IPS-11a (cell line): Measurements from ENCODE around the gene POLR1H.
A peak's percentile ranks its signal among the peaks of the same experiment; 100 is the strongest.

ENCODE experiments used
- H3K4me3 ChIP-seq: one replicate; pipeline ENCODE4 v1.5.1; 2013; ENCODE audit warnings: low read depth, low read length, control low read depth

POLR1H gene

GRCh38 chr6:30093951-30094661 lies 33.0 kb downstream of the POLR1H start:
- no peak overlapping the region for H3K4me3 ChIP-seq

DNA sequence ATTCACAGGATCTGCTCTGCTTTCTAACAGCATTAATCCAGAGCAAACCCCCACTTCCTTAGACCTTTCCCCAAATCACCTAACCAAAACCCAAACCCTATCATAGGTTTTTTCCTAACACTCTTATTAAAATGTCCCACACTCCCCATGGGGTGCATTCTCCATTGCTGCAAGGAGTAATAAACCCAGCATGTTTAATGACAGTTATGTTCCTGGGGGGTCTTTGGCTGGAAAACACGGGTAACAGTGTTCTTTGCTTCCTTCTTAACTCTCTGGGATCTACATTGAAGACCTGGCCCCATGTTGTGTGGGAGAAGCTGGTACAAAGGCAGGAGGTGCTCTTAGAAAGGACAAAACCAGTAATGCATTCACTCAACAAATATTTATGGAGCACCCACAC lies 35.8 kb downstream of the POLR1H start:
- H3K4me3 ChIP-seq, result no peak overlapping the region

GRCh38 chr6:30097902-30098768 lies 37.1 kb downstream of the POLR1H start:
- H3K4me3 ChIP-seq, result no peak overlapping the region

DNA sequence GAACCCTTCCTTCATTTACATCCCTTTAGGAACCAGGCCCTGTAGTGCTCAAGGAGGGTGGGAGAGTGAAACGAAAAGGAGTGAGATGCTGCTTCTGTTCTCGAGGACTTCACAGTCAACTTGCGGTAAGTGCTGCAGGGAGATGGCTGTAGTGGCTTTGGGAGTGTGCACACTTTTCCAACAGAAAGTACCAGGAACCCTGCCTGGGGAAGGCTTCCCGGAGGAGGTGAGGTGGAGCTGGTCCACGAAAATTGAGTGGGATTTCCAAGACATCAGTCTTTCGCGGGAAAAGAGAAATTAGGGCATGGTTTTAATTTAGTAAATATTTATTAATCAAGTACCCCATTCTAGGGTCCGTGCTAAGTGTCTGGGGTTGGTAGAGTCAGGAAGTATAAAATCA lies 39.1 kb downstream of the POLR1H start:
- H3K4me3 ChIP-seq, result no peak overlapping the region

DNA sequence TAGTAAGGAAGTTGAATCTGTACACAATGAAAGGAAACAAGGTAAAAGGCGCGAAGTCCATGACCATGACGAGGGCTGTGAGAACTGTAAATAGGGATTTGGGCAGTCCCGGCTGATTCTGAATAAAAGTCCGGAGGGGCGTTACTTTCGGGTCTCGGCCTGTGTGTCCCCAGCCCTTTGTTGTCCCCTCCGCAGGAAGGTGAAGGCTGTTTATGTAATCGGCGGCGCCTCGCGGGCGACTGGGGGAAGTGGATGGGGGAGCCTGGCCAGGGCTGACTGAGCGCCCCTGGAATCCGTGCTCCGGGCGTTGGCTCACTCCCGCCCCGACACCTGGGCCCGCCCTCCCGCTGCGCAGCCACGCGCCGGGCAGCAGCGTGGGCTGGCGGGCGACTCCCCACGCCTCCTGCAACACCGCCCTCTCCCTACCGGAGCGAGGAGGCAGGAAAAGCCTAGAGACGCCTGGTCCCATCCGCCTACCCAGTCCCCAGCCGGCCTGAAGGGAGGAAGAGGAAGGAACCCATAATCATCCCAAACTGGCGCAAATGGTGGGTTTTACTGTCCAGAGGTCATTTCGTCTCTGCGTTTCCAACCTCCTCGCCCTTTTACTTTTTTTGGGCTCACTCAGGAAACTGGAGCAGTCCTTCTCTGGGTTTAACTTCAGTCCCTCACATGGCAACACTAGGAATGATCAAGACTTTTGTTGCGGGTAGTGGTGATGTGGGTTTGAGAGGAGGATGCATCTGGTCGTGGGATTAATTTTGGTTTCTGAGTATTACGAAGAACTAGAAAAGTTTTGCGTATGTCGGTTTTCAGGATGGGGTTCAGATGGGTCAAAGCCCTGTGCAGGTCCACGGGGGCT lies 39.7 kb downstream of the POLR1H start:
- peak overlapping the region; percentile 14 for H3K4me3 ChIP-seq

GRCh38 chr6:30101444-30102413 lies 40.7 kb downstream of the POLR1H start:
- peak overlapping the region; percentile 14 for H3K4me3 ChIP-seq

DNA sequence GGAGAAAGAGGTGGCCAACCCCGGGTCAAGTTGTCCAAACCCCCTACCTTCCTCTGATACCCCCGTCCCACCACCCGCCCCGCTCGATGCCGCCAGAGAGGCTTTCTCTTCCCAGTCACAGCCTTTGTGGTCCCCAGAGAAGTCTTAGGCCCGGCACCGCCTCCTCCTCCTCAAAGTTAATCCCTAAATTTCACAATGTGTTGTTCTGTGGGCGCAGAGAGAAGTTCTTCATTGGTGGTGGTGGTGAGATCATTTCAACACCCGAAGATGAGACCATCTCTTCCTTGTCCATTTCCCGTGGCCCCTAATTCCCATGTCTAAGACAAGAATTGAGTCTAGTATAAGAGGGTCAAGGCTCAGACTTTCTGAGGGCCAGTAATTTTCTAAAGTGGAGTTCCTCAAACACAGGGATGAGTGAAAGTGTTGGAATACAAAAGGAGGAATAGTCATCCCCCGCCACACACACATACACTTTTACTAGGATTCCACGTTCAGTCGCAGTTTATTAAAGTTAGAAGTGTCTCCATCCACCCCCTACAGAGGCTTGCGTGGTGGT lies 41.4 kb downstream of the POLR1H start:
- H3K4me3 ChIP-seq, result no peak overlapping the region

DNA sequence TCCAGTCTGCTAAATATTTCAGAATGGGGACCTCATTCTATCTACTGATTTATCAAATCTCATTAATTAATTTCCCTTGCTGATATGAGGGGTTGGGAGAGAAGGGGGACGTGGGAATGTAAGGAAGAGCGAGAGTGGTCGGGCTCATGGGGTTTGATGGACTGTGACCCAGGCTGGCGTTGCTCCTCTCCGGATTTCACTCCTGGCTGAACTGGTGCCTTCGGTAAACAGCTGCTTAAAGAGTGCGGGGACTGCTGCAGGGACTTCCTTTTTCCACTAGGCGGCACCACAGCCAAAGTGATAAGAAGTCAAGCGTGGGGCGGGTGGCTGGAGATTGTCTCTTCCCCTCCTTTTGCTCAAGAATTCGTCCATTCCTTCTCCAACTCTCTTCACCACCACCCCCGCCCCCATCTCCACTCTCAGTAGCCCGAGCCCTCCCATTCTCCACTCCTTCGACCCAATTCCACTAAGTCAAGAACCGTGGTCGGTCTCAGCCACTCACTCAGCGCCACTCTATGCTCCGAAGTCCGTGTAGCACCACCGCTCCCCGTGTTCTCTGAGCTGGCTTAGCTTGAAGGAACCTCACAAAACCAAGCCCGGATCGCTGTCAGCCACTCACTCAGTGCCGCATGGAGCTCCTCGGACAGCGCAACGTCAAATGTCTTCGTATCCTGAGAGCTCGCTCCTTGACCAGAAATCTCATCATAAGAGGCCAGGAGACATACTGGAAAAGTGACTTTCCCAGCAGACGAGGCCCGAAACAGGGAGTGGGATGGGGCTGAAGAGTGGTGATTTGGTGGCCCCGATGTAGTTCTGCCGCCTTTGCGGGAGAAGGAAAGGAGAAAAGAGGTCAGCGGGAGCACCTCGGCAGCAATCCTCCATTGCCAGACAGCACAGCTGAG lies 42.2 kb downstream of the POLR1H start:
- H3K4me3 ChIP-seq, result peak overlapping the region; percentile 34

DNA sequence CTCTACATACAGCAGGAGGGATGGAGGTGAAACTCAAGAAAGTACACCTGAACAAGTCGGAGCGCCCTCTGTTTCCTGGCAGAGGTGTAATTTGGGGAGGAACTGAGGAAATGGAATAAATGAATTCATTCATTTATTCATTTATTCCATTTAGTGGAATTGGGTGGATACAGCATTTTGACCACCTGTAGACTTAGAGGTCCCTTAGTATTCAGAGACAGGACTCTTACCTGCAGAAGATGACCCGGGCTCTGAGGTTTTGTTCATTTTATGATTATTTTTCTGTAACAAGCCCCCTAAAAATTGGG lies 42.8 kb downstream of the POLR1H start:
- peak overlapping the region; percentile 34 for H3K4me3 ChIP-seq

DNA sequence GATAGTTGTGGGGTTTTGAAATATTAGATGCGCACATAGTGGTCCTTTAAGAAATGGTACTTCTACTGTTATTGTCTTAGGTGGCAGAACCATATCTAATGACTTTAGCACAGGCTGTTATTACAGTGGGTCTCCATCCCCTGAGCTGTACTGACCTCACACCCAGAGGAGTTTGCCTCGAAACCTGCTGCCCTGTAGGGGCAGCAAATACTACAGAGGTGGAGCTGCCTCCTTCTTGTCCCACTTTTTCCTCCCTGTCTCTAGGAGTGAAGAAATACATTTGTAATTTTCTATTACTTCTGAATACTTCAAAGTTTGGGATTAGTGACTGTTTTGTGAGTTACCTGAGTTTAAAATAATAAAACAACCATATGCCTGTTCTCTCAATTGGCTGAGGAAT lies 43.6 kb downstream of the POLR1H start:
- no peak overlapping the region for H3K4me3 ChIP-seq

GRCh38 chr6:30111266-30111856 lies 50.3 kb downstream of the POLR1H start:
- H3K4me3 ChIP-seq, result no peak overlapping the region

GRCh38 chr6:30112402-30112994 lies 51.4 kb downstream of the POLR1H start:
- no peak overlapping the region for H3K4me3 ChIP-seq

DNA sequence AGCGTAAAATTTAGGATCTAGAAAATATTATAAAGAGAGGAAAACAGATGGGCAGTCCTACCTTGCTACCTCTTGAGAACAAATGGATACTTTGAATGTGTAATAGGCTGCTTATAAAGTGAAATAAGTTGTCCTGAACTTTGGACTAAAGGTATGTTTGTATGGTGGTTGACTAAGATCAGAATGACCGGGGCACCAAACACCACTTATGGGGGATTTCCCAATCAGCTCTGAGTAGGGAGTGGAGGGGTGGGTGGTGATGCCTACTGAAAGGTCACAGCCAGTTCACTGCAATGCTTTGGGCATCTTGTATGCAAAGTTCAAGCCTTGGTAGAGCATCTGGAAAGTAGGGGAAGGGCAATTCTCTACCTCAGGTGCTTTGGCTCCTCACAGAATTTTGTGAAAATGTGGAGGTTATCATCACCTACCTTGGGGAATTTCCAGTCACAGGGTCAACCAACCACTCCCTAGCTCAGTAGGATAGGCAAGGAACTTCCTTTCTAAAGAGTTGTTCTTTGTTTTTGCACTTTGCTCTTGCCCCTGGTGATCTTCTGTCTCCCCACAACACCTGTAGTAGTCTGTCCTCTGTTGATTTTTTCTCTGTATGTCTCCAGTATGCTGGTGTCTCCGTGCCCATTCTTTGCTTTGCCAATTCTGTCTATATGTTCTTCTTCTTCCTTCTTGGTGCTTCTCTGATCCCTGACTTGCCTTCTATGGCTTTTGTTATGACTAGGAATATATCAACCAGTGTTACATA lies 52.1 kb downstream of the POLR1H start, which contains the start of gene TRIM31:
Gene TRIM31 (minus strand): TSS at position 88 of the 757 bp plus-strand sequence. CDS start 285 bp downstream, outside the sequence.
- H3K4me3 ChIP-seq, result no peak within 1 kb of the TSS

DNA sequence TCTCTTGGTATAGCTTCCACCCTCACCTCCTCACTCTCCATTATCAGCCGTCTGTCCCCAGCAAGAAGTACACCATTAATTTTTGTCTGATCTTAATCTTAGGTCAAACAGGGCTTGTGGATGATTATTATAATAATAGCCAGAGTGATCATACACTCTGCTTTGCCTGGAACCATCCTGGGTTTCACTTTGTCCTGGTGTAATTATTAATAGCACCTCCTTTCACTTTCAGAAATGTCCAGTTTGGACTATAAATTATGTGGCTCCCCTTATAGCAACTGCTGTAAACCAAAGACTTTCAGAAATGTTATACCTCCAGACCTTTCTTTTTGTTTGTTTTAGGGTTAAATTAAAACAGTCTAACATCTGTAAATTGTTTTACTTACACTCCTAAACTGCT lies 52.8 kb downstream of the POLR1H start:
- no peak overlapping the region for H3K4me3 ChIP-seq
